Erythroblast (primary cell): ENCODE results near the gene CLSTN2.

Experiments
- GATA1 ChIP-seq: IDR thresholded peaks from 2 replicates; pipeline ENCODE4 v1.6.1; 2011; ENCODE audit warnings: low read depth, mild to moderate bottlenecking, control low read depth, low read length, moderate library complexity
- POLR2A ChIP-seq: IDR thresholded peaks from 2 replicates; pipeline ENCODE4 v1.6.1; 2011; ENCODE audit warnings: mild to moderate bottlenecking, low read length

GRCh38 chr3:140062461-140062860 lies 127.5 kb downstream of the CLSTN2 start:
- TF ChIP-seq POLR2A: no peak
- TF ChIP-seq GATA1: no peak
